Measurements from ENCODE around the gene SLC6A7.

- TF ChIP-seq ZNF169 (tag by site-specific recombination; IDR thresholded peaks at IDR 0.05) (no peak), CTCF (tag by site-specific recombination; IDR thresholded peaks at IDR 0.05) (no peak), YY1 (tag by site-specific recombination; IDR thresholded peaks at IDR 0.05) (no peak), ZNF416 (tag by site-specific recombination; IDR thresholded peaks at IDR 0.05) (no peak), ZNF473 (tag by site-specific recombination; IDR thresholded peaks at IDR 0.05) (no peak), ZNF792 (tag by site-specific recombination; IDR thresholded peaks at IDR 0.05) (no peak), SALL2 (tag by site-specific recombination; IDR thresholded peaks at IDR 0.05; ENCODE audit: borderline replicate concordance) (no peak), ZNF529 (tag by site-specific recombination; IDR thresholded peaks at IDR 0.05; ENCODE audit: insufficient replicate concordance) (no peak)
Measured at GRCh38 chr5:150172145-150172544, 17.7 kb upstream of the SLC6A7 start.

Data from HEK293 (cell line).